HL-60/S4 treated with retinoic acid at 250 ng/mL for 4 days and 3 days (cell line): Measurements from ENCODE around the gene ANKRD50.

Experiments
- in situ Hi-C: fragments of 300-500 bp; cut with MboI; formaldehyde crosslinking; loops from 2 replicates; pipeline ENCODE4 v1.7.0; 2022; ENCODE audit warnings: low sequenced_read_pairs

The ANKRD50 gene, protein sequence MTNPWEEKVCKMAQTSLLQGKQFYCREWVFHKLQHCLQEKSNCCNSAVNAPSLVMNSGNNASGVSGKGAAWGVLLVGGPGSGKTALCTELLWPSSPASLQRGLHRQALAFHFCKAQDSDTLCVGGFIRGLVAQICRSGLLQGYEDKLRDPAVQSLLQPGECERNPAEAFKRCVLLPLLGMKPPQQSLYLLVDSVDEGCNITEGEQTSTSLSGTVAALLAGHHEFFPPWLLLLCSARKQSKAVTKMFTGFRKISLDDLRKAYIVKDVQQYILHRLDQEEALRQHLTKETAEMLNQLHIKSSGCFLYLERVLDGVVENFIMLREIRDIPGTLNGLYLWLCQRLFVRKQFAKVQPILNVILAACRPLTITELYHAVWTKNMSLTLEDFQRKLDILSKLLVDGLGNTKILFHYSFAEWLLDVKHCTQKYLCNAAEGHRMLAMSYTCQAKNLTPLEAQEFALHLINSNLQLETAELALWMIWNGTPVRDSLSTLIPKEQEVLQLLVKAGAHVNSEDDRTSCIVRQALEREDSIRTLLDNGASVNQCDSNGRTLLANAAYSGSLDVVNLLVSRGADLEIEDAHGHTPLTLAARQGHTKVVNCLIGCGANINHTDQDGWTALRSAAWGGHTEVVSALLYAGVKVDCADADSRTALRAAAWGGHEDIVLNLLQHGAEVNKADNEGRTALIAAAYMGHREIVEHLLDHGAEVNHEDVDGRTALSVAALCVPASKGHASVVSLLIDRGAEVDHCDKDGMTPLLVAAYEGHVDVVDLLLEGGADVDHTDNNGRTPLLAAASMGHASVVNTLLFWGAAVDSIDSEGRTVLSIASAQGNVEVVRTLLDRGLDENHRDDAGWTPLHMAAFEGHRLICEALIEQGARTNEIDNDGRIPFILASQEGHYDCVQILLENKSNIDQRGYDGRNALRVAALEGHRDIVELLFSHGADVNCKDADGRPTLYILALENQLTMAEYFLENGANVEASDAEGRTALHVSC (N-terminal part only)

DNA sequence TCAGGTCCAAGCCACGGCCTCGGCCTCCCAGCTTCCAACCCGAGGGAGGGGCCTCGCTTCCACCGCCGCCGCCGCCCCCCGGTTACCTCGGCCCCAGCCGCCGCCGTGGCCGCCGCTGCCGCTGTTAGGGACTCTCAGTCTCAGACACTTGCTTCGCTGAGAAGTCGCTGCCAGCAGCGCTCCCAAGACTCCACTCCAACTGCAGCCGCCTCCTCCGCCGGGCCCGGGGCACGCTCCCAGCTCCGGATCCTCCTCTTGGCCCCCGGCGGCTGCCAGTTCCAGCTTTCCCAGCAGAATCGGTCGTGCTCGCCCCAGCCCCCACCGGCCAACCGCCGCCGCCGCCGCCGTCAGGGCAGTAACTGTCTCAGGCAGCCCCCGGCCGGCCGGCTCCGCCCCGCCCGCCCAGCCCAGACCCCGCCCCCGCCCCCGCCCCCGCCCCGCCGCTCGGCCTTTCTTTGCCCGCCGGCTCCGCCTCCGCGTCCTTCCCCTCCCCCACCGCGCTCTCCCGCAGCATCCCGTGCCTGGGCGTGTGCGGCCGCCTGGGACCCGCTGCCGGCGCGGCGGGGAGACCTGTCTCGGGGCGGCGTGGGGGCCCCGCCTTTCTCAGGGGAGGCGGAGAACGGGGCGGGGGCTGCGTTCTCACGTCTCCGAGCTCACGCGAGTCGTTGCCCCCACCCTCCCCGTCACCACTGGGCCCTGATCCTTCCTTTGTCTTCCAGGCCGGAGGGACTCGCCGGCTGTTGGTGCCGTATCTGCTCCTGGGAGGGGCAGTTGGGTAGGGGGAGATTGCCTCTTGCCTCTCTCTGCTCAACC lies at the start of gene ANKRD50:
Gene ANKRD50, minus strand, starts transcription at position 361 of the 813 bp plus-strand sequence. CDS start 2,221 bp downstream, outside the sequence.
- in situ Hi-C loops = no loop called here

DNA sequence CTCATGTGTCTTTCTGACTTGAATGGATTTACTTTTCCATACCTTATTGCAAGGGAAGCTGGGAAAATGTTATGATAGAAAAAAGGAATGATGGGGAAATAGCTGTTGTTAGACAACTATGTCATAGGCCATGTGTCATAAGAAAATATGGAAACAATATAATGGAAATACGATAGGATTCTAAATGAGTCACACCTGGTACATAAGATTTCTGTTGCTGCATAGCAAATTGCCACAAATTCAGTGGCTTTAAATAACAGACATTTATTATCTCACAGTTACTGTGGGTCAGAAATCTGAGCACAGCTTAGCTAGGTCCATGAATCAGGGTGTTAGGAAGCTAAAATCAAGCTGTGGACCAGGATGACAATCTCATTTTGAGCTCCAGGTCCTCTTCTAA lies 44.6 kb upstream of the ANKRD50 start:
- in situ Hi-C loops = no loop called here

DNA sequence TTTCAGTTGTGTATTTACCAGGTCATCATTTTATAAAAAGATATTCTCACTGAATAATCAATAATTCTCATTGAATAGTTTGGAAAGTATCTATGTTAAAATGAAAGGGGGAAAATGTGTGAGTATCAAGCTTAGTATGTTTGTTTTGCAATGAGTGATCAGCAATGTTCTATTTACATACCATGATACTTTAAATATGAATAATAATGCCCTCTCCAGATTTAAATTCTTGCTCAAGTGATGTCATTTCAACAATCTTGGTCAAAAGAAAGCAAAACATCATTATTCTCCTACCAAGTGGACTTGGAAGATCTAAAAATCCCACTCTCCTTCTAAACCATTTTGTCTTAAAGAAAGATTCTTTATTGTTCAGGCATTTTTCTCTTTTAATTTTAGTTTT lies 42.1 kb upstream of the ANKRD50 start:
- in situ Hi-C loops = no loop called here

DNA sequence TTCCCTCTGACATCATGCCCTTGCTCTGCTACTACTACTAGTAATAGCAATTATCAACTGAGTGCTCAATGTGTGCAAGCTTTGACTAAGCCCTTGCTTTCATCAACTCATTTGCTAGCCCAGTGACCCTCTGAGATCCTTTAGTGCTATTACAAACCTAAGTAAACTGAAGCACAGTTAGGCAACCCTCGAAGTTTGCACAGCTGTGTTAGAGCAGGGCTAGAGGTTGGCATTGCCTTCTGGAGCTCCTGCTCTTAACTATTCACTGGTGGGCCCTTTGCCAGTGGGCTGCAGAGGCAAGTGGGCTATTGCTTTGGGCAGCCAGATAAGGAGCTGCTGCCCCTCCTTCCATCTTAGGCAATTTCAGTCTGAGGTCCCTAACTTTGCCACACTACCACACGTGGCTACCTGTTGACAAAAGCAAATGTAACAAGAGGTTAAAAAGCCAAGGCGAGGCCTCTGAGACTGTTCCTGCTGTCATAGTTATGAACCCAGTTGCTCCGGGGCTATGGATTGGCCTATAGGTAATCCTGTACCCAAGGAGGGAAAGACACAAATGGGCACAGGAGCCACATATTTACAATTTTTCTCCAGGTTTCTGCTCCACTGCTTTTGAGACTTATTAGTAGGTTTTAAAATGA lies 41.5 kb upstream of the ANKRD50 start:
- in situ Hi-C loops = no loop called here

DNA sequence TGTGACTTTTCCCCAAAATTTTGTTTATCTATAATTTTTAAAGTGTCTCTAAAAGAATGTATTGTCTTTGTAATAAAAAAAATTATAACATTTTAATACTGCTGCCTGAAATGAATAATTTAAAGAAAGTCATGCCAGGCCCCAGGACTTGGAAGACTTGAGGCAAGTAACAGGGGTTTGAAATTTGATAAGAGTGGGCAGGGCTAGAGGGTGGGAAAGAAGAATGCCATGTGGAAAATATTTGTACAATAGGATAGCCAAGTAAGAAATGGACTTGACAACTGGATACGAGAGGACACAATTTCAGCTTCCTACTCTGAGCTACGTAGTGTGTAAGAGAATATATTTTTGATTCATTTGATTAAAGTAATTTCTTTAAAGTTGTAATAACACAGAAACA lies 36.9 kb upstream of the ANKRD50 start:
- in situ Hi-C loops = no loop called here

DNA sequence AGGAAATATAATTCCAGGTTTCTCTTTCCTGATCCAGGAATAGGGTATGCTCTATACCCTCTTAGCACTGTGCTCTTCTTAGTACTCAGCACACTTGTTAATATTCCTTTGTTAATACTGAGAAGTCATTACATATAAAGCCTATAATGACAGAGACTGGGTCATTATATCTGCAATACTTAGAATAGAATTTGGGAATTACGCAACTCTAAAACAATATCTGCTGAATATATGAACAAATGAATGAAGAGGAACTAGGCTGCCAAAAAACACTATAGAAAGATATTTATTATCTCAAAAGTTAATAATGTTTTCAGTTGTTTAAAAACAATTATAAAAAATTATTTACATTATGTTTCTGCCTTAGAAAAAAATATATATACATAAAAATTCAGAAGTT lies 36.4 kb upstream of the ANKRD50 start:
- in situ Hi-C loops = no loop called here

DNA sequence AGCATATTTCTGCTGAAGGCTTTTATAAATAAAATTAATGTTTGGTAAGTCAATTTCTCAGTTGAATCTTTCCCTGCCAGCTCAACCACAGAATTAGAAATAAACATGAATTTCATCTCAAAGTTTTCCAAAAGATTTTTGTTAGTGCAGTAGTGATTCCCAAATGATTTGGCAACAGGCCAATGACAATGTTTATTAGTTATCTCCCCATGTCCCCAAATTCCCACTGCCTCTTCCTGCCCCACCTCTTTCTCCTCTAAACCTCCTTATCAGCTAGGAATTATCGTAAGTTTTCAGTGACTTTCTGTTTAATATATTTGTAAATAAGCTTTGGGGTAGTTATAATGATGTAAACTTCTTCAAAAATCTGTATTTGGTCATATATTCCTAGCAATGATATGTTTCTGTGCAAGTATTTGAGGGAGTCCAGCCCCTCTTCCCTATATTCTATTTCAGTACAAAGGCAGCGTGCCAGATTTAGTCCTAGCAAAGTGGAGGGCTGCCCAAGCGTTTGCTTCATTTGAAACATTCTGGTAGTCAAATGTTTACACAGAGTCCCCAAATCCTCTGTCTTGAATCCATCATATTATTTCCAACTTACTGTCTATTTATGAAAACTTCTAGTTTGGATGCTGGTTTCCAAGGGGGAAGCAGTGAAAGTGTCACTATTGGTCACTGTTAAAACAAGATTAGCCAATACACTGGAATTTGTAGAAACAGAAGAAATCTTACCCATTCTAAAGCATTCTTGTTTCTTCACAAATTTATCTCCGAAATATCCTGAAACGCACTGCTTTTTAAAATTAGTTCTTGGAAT lies 33.7 kb upstream of the ANKRD50 start:
- in situ Hi-C loops = no loop called here

DNA sequence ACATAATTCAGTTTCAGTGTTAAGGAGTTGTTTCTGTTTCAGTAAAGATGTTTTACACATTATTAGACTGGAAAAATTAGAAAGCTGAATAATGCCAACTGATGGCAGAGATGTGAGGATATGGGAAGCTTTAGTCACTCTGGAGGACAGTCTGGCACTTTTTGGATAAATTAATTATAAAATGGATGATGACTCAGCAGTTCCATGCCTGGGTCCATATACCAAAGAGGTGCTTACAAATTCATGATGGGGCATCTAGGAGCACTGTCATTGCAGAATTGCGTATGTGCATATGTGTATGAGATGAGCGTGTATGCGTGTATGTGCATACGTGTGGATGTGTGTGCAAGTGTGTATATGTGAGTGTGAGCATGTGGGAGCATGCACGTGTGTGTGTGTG lies 31.2 kb upstream of the ANKRD50 start:
- in situ Hi-C loops = no loop called here

DNA sequence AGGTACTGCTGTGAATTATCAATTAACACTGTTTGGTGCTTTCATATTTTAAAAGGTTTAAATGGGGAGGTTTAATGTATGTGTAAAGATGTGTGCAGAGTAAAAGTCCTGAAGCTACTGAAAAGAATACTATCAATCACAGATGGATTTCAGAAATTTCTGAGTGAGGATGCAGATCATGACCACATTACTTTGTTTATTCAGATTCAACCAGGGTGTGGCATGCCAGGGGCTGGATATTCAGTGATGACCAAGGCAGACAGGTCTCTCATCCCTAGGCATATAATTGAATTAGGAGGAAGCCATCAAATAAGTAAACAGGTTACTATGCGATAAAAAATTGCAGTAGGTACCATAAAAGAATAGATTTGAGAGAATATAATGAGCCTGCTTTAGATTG lies 28.0 kb upstream of the ANKRD50 start:
- in situ Hi-C loops = no loop called here

DNA sequence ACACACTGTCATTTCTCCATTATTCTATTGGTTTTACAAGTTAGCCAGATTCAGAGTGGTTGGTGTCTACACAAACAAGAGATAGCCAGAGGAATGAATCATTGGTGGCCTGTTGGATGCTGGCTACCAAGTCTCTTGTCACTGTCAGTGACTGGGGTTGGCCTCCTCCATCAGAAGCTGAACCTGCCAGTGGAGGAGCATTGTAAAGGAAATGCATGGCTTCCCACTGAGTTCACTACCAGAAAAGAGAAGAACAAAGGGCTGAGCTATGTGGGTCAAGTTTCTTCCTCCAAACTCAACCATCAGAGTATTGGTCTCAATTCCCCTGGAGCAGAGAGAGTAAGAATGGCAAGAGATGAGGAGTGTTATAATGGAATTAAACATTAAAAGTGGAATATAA lies 26.5 kb upstream of the ANKRD50 start:
- in situ Hi-C loops = no loop called here

DNA sequence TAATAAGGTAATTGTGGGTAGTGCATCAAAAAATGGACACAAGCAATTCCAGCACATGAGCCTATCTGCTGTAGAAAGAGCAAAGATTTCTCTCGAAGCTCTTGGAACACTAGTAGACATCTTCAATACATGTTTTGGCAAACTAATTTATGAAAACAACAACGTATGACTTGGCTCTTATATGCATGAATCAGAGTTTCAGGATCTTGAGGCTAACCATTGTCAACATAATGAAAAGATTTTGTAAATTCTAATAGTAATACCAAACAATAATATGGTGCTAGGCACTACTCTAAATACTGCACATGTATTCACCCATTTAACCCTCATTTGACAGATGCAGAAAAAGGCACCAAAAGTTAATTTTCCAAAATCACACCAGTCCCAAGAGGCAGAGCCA lies 25.1 kb upstream of the ANKRD50 start:
- in situ Hi-C loops = no loop called here

DNA sequence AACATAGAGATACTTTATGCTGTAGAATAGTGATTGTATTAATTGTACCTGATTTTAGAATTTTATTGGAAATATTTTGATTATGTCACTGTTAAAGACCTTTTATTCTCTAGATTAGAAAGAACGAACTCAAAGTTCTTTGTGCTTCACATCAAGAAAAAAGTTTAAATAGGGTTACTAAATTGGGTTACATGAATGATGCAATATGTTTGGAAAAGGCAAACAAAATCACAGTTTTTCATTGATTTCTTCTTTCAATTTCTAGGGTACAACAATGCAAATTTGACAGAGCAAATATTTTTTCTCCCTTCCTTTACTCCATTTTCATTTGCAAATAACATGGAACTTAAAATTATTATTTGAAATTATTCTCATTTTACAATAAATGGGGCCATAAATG lies 24.0 kb upstream of the ANKRD50 start:
- in situ Hi-C loops = no loop called here

DNA sequence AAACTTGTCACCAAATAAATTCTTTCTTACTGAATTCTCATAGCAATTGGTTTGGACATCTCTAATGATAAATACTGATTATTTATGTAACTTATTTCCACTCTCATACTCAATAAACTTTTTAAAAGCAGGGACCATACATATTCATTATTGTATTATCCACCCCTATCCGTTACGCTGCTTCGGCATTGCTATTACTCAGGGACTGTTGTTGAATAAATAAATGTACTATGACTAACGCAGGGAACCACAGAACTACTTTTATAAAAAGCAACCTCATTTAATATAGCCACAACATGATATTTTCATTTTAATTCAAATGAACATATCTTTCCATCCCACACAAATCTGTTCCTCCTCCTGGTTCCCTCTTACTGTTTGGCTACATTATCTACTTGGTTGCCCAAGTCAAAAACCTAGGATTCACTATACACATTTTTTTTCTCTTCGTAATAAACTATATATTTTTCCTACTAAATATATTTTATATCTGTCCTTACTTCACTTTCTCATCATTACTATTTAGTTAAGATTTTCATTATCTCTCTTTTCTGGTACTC lies 14.9 kb upstream of the ANKRD50 start:
- in situ Hi-C loops = no loop called here

DNA sequence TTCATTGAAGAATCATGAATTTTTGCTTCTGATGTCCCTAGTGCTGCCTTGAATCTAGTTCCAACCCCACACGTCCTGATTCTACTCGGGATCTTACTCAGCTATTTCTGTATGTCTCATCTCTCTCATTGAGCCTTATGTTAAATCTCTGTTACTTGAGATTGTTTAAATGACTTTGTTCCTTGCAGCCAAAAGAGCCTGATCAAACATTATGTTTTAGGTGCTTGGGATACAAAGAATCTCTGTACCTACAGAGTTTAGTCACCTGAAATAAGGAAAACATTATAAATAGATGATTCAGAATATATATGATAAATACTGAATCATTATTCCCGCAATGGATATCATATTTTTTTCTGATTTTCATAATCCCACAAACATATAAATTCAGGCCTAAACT lies 13.7 kb upstream of the ANKRD50 start:
- in situ Hi-C loops = no loop called here

DNA sequence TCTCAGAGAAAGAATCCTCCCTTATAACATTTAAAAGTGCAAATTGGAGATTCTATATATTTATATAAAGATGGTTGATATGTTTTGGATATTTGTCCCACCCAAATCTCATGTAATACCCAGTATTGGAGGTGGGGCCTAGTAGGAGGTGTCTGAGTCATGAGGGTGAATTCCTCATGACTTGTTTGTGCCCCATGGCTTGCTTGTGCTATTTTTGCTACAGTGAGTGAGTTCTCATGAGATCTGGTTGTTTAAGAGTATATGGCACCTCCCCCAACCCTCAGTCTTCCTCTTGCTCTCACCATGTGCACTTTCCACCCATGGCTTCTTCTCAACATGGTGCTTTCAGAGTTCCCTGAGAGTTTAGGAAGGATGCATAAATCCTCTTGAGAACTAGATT lies 9.5 kb upstream of the ANKRD50 start:
- in situ Hi-C loops = no loop called here

DNA sequence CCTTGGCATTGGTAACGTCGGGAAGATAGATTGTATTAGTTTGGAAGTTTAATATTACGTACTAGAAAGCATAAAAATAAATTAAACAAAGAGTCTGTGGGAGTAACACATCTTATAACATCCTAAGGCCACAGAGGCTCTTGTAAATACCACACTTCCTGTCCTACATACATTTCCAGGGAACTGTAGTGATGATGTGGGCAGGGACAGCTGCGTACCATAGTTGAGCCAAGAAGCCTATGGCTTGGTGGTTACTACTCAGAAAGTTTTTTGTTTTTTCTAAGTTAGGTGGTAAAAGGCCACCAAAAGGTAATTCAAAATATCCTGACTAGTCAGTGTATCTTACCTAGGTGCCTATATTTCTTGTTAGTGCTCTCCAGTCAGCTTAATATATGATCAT lies 4.6 kb upstream of the ANKRD50 start:
- in situ Hi-C loops = no loop called here

DNA sequence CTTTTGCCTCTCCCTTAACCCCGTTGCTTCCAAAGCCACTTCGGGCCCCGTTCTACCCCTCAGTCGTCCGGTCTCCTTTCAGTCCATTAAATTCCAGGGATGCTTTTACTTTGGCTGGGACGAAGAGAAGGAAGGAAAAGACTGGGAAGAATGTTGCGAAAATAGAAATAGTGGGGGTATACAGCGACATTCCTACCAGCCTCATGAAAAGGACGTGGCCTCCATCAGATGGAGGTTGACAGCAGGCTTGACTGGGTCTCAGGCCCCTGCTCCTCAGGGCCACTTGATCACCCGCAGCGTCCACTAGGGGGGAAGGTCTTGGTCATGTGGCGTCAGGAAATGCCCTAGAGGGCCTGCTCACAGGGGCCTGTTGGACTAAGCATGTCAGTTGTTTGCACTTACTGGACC lies 657 bp upstream of the ANKRD50 start:
- in situ Hi-C loops = no loop called here

DNA sequence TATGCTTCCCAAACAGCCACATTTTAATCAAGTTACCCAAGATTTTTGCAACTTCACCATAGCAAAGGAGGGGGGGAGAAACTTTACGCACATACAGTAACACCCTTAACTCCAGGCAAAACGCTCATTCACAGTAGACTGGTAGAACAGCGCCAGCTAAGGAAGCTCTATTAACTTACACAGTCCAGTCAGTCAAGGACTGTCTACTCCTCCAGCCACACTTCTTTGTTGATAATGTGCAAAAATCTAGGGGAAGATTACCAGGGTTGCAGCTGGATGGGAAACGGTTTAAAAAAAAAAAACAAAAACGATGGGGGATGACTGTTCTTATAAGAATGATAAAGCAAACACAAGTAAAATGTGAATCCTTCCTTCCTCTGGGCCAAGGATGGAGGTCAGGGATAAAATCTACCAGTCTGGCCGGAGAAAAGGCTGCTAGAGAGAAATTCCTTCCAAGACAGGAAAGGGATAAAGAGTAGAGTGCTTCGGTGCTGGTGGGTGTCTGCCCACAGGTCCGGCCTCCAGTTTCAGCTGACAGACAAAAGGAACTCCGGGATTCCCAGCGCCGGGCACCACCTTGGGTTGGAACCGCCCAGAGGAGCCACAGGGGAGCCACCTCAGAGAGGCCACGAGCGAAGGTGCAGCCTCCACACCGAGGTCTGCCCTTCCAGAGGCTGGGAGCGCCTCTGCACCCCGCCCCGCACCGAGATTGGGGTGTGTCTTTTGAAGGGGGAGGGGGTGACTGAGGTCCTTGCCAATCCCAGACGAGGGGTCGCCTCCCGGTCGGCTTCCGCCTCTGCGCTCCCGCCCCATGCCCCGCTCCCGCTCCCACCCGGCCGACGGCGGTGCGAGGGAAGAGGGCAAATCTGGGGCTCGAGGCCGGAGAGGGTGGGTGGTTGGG lies 811 bp downstream of the ANKRD50 start:
- in situ Hi-C loops = no loop called here
